ENCODE data around the gene PEX5.

GRCh38 chr12:7152818-7153217, 36.7 kb upstream of the PEX5 start:
- TF ChIP-seq CTCF (IDR thresholded peaks at IDR 0.05) (no peak), POLR2A (IDR thresholded peaks at IDR 0.05) (no peak), POLR2AphosphoS5 (IDR thresholded peaks at IDR 0.05) (no peak)

Data from transverse colon (tissue), 4 donors.